ENCODE measurements around the gene PLEKHM1.

GRCh38 chr17:45395569-45396415 is 94.7 kb downstream of the PLEKHM1 start:
- TF ChIP-seq, protein P1, sequence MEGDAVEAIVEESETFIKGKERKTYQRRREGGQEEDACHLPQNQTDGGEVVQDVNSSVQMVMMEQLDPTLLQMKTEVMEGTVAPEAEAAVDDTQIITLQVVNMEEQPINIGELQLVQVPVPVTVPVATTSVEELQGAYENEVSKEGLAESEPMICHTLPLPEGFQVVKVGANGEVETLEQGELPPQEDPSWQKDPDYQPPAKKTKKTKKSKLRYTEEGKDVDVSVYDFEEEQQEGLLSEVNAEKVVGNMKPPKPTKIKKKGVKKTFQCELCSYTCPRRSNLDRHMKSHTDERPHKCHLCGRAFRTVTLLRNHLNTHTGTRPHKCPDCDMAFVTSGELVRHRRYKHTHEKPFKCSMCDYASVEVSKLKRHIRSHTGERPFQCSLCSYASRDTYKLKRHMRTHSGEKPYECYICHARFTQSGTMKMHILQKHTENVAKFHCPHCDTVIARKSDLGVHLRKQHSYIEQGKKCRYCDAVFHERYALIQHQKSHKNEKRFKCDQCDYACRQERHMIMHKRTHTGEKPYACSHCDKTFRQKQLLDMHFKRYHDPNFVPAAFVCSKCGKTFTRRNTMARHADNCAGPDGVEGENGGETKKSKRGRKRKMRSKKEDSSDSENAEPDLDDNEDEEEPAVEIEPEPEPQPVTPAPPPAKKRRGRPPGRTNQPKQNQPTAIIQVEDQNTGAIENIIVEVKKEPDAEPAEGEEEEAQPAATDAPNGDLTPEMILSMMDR (IDR thresholded peaks at IDR 0.05): no peak
- TF ChIP-seq POLR2A (IDR thresholded peaks at IDR 0.05): no peak
- TF ChIP-seq POLR2AphosphoS5 (IDR thresholded peaks at IDR 0.05): no peak
- no peak for TF ChIP-seq EP300 (IDR thresholded peaks at IDR 0.05; ENCODE audit: low read depth)
